NCI-H1694 (cell line): ENCODE data around the gene L3MBTL2.

Experiments used
- DNase-seq: peaks from one replicate; lab custom pipeline; 2025; lab: John Stamatoyannopoulos, UW

L3MBTL2 gene

DNA sequence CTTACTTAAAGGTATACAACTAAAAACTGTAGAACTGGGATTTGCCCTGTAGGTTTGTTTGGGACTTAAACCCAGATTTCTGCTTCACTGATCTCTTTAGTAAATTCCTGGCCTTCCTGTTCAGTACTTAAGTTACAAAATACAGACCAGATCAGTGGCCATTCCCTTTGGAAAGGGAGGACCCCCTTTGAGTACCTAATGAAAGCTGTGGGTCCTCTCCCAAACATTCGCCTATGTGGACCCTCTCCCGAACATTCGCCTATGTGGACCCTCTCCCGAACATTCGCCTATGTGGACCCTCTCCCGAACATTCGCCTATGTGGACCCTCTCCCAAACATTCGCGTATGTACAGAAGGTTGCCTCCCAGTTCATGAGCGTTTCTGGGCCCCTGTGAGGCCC lies 10.3 kb downstream of the L3MBTL2 start:
- no peak for DNase-seq

DNA sequence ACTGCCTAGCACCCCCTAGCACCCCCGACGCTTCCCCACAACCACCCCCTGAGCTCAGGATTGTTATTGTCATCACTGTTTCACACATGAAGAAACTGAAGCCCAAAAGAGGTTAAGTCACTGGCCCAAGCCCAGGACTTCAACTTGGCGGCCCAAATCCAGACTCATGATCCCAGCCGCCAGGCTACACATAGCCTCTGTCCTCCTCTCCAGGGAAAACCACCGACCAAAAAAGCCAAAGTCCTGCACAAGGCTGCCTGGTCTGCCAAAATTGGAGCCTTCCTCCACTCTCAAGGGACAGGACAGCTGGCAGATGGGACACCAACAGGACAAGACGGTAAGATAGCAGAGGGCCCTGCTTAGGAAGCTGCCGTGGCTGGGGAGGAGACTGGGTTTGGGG lies 10.8 kb downstream of the L3MBTL2 start:
- DNase-seq: no peak

DNA sequence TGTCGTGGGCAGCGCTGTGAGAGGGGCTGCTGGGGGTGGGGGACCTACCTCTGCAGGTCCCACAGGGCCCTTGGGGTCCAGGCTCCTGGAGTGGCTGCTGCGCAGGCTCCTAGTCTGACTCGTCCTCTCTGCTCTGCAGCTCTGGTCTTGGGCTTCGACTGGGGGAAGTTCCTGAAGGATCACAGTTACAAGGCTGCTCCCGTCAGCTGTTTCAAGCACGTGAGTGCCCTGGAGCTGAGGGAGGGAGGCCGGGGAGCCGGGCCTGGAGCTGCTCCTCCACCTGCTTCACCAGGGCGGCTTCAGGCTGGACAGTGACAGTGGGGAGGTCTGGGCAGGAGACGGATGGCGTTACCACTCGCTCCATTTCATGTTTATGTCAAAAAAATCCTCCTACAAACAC lies 11.9 kb downstream of the L3MBTL2 start:
- DNase-seq: no peak

- no peak for DNase-seq
Measured at GRCh38 chr22:41217553-41218157, 12.5 kb downstream of the L3MBTL2 start.

DNA sequence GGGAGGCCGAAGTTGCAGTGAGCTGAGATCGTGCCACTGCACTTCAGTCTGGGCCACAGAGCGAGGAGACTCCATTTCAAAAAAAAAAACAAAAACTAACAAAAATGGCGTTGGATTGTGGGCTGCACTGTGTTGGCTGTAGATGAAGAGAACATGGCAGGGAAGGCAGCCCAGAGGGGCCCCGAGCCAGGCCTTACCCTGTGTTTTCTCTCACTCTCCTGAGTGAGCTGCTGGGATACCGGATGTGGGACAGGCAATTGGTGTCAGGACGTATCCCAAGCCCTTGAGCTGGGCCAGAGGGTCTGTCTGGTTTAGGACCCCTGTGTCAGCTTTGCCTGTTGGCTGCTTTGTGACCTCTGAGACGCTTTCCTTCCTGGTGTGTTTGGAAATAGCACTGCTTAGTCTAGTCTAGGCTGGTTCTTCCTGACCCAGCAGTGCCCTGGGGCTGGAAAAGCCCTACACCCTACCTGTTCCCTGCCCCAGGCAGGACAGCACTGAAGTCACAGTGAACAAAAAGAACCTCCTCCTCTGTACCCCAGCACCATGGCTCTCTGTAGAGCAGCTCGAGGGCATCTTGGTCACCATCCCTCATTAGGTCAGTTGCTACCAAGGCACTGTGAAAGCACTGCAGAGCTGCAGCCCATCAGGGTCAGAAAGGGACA lies 17.9 kb downstream of the L3MBTL2 start:
- no peak for DNase-seq

- DNase-seq: no peak
Measured at GRCh38 chr22:41223535-41223934, 18.4 kb downstream of the L3MBTL2 start.

DNA sequence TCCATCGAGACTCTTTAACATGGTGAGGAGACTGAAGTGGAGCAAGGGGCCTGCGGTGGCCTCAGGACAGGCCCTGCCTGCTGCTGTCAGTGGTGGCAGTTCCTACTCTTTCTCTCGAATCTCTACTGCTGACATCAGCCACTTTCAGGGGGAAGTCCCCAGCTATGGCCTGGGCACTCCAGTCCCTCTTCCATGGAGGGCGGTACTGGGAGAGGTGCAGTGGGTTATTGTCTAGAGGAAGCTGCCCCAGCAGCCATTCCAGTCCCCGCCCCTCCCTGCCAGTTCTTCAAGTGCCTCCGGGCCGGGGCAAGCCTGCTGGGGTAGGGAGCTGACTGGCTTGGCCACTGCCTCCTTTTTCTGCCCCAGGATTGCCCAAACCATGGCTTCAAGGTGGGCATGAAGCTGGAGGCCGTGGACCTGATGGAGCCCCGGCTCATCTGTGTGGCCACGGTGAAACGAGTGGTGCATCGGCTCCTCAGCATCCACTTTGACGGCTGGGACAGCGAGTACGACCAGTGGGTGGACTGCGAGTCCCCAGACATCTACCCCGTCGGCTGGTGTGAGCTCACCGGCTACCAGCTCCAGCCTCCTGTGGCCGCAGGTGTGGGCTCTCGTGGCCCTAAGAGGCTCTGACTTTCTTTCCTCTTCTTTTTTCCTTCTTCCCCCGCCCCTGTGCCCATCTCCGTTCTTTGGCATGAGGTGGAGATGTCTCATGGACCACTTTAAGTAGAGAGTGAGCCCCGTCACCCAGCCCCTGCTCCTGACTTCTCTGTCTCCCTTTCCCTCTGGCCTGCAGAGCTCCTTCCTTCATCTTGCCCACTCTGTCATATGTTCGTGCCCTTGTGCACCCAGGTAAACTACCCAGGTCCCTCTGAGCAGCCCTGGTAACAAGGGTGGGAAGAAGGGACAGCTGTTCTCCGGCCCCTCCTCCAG lies 21.9 kb downstream of the L3MBTL2 start:
- DNase-seq: no peak

DNA sequence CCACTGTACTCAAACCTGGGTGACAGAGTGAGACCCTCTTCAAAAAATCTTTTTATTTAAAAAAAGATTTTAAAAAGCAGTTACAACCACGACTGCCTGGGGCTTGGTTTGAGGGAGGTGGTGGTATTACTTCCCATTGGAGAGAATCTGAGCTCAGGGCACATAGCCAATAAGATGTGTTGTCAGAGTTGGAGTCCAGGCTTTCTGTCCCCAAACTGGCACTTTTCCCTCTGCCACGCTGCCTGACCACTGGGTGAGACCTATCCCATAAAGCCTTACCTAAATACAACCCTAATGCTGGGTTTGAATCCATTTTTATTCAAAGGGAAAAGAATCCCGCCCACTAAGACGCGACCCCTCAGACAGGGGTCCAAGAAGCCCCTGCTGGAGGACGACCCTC lies 24.1 kb downstream of the L3MBTL2 start:
- no peak for DNase-seq

DNA sequence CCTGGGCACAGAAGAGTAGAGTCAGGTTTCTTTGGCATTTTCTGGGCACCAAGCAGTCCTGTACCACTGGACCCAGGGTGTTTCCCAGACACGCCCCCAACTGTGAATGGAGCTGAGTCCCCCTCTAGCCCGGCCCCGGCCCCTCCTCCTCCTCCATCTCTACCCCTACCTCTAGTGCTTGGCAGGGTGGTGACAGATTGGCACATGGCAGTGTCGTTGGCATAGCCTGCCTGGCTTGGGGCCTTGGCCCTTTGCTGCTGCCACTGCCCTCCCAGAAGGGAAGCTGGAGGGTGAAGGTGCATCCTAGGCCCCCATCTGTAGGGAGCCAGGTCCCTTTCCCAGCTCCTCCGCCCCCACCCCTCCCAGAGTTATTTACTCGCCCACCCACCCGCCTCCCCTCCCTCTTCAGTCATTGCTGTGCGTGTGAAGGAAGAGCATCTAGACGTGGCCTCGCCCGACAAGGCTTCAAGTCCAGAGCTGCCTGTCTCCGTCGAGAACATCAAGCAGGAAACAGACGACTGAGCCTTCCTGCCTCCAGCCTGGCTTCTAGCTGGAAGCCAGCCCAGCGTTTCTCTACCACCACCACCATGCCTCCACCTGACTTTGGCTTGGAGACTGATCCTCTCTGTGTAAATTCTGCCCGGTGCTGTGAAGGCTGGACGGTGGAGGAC lies 24.8 kb downstream of the L3MBTL2 start:
- no peak for DNase-seq

GRCh38 chr22:41230401-41230785 lies 25.3 kb downstream of the L3MBTL2 start:
- no peak for DNase-seq

DNA sequence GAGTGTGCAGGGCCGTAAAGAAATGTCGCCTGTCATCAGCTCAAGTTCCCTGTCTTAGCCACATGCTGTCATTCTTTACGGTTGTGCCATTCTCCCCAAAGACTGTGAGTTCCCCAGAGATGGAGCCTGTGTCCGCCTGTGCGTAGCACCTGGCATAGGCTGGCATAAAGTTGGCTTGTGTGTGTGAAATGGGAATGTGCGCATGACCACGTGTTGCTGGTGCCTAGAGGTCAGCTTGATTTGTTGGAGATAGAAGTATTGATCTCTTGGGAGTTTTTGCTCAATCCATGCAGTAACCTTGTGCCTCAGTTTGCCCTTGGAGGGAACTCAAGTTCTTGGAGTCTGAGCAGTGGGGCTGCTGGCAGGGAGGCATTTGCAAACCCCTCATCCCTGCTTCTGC lies 26.3 kb downstream of the L3MBTL2 start:
- DNase-seq: no peak

GRCh38 chr22:41234815-41235695 lies 29.9 kb downstream of the L3MBTL2 start:
- no peak for DNase-seq

- DNase-seq: no peak
Measured at GRCh38 chr22:41237036-41237706, 32.1 kb downstream of the L3MBTL2 start.

GRCh38 chr22:41237707-41238569 lies 32.8 kb downstream of the L3MBTL2 start:
- no peak for DNase-seq

GRCh38 chr22:41238570-41239442 lies 33.7 kb downstream of the L3MBTL2 start:
- DNase-seq: no peak

- DNase-seq: no peak
Measured at GRCh38 chr22:41239443-41240128, 34.5 kb downstream of the L3MBTL2 start.

DNA sequence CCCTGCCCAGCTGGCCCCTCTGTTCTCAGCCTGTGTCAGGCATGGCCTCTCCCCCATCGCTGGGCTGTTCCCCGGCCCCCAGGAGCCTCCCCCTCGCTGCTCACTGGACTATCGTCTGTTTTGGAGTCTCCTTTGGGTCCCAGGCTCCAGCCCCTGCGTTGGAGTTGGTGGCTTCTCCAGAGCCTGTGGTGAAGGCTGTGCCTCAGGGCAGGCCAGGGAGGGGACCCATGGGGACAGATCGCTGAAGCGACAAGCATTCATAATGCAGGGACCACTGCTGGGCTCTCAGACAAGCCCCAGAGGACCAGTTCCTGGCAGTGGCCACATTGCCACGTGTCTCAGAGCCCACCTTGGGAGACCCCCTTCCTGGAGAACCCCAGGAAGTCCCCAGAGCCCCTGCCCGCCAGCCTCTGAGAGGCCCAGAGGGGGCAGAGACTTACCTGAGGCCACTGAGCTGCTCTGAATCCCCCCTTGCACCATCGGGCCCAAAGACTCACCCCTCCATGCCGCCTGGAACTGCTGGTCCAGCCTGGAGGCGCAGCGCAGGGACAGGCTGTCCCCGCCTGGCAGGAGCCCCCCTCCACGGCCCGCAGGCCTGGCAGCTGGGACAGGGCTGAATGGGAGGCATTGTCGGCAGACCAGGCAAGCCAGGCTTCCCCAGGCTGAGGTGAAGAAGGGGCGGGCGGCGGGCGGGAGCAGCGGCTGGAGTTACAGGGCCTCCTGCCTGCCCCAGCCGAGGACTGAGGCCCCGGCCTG lies 35.4 kb downstream of the L3MBTL2 start, which contains the start of gene CHADL:
Gene CHADL (minus strand): TSS at position 555 of the 756 bp plus-strand sequence. CDS start 50 bp downstream, at position 505.
- DNase-seq: no peak
